ENCODE results near the gene RAI1.

Gene RAI1

DNA sequence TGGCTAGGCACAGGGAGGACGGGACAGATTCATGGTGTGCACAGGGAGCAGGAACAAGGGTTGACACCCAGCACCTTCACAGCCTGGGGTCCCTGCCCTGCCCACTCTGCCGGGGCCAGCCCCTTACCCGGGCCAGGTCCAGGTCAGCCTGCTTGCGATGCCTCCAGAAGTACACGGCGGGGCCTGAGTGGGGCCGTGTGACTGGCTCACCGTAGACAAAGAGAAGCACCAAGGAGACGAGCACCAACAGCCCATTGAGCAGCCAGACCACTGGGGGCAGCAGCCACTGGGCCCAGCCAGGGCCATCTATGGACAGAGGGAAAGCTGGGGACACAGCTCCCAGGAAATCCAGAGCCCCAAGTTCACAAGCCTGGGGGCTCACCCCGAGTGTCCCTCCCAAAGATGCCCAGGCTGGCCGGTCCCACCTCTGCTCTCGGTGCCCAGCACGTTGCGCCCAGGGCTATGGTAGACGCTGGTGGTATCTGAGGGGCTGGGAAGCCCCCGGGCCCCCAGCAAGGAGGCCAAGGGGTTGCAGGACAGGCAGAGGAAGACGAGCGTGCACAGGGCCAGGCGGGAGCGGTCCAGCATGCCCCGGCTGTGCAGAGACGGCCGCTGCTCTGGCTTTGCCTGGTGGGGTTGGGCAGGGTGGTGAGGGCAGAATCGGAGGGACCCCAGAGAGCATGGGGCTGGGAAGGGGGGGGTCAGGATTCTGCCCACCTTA is 135.7 kb downstream of the RAI1 start:
- no peak for DNase-seq (ENCODE audit: low read depth)

DNA sequence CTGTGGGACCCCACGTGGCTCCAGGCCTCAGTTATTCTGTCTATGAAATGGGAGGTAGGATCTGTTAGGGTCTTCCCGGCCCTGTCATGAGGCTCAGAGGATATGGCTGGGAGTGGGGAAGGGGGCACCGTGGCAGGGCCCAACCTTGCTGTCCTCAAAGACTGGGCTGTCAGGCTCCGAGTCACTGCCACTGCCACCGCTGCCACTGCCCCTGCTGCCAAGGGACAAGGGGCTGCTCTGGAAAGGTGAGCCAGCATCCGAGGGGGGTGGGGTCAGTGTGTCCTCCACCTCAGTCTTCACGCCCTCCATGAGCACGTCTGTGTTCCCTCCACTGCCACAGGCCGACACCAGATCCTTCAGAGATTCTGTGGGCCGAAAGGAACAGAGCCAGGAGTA is 136.3 kb downstream of the RAI1 start:
- DNase-seq (ENCODE audit: low read depth): no peak

DNA sequence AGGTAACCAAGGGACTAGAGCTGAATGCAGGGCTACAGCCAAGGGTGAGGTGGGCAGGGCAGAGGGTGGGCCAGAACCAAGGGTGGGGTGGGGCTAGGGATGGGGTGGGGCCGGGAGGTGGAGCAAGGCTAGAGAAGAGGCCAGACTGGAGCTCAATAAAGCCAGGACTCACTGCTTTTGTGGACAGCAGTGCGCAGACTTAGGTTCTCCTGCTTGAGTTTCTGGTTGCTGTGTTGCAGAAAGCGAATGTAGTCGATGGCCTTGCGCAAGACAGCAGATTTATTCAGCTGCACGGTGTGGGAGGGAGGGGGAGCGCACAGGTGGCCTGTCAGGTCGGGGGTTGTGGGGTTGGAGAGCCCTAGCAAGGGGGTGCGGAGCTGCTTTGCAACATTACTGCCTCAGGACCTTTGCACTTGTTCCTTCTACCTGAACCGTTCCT is 136.8 kb downstream of the RAI1 start:
- peak; percentile 52 for DNase-seq (ENCODE audit: low read depth)

DNA sequence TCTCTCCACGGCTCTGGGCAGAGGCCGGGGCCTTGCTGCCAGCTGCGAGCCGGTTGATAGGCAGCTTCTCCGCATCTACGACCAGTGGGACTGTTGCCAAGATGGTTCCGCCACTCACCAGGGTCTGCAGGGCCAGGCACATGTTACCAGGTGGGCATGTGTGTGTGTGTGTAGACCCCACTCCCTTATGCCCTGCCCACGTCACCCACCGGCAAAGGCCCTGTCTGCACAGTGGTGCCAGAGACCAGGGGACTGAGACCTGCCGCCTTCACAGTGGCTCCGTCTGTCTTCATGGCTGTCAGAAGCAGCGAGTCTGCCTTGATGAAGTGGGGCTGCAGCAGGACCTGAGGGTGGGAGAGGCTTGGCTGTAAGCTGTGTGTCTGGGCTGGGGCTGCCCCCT is 137.9 kb downstream of the RAI1 start:
- no peak for DNase-seq (ENCODE audit: low read depth)

DNA sequence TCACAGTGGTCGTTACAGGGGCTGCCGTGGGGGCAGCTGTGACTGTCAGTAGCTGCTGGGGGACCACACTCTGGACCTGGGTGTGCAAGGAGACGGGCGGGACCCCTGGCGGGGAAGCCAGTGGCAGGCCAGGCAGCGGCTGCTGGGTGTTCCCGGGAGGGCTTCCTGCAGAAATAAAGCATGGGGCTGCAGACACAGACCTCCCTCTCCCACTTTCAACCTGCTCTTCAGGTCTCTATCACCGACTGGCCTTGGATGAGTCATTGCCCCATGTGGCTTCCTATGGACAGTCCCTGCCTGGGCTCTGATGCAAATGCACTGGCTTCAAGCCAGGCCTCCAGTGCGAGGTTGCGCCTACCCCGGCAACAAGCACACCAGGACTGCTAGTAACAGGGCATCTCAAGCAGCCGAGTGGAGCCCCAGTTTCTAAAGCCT is 138.3 kb downstream of the RAI1 start:
- peak; percentile 93 for DNase-seq (ENCODE audit: low read depth)

DNA sequence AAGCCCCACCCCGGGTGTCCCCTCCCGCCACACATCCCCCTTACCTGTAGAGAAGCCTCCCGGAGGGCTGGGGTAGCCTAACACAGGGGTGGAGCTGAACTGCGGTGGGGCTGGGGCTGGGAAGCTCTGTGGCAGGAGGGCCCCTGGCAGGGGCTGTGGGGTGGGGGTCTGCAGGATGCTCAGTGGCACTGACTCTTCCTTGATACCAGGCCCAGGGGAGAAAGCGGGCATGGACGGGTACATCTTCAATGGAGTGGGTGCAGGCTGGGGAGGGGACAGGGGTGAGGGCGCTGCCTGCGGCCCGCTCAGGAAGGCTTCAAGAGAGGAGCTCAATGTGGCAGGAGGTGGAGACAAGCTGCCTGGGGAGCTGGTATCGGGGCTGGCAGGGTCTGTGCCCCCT is 138.8 kb downstream of the RAI1 start:
- DNase-seq (ENCODE audit: low read depth): no peak

DNA sequence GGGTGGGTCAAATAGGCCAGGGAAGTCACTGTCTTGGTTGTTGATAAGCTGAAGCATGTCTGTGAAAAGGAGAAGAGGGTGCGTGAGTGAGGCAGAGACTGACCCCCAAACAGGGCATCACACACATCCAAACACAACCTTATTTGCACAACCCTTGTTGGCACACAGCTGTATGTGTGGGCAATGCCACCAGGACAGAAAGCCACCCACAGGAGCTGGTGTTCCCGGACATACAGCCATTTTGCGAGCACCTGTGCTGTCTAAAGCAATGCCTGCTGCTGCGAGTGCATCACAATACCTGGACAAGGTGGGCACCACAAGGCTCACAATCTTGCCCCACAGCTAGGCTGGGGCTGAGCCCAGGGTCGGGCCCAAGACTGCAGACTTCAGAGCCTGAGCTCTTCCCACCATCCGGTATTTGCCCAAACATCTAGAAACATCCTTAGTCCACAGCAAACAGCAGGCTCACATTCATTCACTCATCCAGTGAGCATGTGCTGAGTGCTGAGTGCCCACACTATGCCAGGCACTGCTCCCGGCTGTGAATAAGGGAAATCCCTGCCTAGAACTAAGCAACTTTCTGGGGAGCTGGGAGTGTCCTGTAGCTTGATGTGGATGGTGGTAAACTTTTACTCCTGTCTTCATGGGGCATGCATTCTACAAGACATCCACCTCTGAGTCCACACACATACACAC is 139.4 kb downstream of the RAI1 start:
- no peak for DNase-seq (ENCODE audit: low read depth)

DNA sequence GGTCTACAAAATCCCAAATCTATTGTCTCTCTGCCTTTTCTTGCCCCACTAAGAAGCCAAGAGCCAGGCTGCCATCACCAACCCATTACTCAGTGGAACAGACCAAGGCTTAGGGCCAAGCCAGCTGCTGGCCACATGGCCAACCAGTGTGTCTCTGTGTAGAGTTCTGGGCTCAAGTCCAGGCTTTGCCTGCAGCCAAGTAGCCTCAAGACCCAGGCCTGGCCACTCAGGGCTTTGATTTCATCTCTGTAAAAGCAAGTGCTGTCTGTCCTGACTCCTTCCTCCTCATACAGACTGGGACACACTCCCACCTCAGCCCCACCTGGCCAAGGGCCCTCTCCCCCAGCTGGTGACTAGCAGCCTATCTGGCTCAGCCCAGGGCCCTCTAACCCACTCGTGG is 140.9 kb downstream of the RAI1 start:
- peak; percentile 60 for DNase-seq (ENCODE audit: low read depth)

DNA sequence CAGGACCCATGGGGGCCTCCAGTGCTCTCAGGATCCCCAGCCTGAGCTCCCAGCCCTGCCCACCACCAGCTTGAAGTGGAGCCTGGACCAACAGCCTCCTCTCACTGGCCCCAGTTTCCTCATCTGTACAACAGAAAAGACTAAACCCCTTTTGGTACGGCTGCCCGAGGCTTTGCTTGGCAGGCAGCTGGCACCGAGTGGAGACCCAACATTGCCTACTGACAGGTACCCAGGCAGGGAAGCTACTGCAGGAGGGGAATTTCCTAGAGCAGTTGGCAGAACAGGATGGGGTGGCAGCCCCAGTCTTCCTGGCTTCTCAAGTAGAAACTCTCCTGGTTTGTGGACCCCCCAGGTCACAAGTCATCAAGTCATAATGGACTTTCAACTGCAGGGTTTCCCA is 141.4 kb downstream of the RAI1 start:
- DNase-seq (ENCODE audit: low read depth): no peak

DNA sequence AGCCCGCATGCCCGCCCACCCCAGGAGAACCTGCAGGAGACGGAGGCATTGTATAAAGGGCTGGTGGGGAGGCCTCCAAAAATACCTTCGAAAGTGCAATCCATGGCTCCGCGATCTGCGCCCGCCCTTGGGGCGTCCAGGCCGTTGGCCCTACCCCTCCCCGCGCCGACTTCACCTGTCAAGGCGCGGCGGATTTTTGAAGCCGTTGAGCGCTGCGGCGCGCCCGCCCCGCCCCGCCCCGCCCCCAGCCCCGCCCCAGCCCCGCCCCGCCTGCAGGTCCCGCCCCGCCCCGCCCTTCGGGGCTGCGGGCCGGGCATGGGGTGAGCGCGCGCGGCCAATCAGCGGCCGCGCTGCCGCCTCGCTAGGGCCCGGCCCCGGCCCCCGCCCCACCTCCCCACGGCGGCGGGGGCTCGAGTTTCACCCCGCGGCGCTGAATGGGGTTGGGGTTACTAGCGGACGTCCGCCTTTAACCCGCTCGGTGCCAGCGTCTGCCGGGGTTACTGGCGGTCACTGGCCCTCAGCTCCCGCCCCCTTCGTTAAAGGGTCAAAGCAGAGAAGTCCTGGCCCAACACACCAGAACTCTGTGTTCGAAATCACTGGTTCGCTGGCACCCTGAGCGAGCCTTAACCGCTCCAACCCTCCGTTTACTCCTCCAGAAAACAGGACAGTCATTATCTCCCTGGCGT is 142.3 kb downstream of the RAI1 start:
- DNase-seq (ENCODE audit: low read depth): peak; percentile 75

DNA sequence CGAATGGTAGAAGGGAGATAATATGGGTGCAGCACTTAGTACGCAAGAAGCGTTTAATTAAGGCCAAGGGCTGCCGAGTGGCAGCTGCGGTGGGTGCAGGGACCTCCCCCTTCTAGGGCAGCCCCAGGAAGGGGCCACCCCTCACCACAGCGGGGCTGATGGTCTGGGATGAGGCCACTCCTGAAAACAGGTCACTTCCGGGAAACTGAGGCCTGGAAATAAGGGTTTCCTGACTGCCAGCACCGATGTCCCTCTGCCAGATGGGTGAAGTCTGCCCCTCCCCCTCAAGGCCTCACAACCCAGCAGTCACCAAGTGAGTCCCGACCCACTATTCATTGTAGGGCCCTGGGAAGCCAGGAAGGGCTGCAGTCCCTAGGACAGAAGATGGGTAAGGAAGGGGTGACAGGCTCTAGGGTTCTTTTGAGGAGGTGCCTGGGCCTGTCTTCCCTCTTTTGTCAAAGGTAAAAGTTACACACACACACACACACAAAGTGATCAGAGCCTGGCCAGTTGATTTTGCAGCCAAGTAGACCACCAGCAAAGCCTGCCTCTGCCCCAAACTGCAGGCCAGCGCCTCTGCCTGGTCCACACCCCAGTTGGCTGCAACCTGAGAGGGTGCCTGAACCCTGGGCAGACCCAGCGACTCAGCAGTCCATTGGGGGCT is 143.0 kb downstream of the RAI1 start:
- no peak for DNase-seq (ENCODE audit: low read depth)

DNA sequence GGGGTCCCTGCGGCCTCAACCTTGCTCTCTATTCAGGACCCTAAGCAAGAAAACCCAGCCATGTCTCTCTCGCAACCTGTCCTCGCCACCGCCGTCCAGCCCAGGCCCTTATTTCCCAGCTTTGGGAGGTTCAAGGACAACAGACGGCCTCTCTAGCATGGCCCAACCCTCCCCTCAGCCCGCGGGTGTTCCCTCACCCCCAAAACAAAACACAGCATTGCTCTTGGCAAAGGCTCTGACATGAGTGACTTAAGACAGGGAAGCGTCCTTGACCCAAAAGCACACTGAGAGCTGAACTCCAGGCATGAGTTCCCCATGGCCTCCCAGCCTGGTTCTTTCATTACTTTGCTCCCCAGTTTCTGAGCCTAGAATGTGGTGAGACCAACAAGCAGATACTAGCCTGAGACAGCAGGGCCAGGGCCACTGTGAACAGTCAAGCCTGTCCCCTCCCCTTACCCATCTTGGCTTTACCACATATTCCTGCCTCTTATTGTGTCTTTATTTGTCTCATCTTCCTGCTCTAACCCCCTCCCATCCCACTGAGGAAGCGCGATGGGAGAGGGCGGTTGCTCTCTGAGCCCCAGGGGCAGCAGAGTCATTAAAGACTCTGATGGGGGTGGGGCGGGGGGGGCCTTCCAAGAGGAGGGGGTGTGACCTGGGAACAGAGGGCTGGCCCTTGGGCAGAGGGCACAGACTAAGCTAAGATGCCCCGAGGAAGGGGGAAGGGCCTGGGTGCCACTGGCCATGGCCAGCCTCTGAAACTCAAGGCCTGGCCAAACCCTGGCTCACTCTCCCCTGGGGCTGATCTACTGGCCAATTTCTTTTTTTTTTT is 143.7 kb downstream of the RAI1 start:
- no peak for DNase-seq (ENCODE audit: low read depth)

DNA sequence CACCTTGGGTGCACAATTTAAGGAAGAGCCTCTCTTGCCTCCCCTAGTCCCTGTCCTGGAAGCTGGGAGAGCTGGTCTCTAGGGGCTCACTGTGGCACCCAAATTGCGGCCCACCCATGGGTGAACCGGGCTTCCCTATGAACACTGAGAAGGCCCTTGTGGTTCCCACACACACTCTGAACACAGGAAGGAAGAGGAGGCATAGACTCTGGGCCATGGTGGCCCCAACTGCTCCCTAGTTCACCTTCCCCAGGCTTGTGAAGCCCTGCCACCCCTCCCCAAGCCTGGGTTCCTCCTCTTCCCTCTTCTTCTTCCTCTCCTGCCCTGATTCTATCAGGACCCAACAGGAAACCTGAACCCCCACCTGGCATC is 145.1 kb downstream of the RAI1 start:
- no peak for DNase-seq (ENCODE audit: low read depth)

DNA sequence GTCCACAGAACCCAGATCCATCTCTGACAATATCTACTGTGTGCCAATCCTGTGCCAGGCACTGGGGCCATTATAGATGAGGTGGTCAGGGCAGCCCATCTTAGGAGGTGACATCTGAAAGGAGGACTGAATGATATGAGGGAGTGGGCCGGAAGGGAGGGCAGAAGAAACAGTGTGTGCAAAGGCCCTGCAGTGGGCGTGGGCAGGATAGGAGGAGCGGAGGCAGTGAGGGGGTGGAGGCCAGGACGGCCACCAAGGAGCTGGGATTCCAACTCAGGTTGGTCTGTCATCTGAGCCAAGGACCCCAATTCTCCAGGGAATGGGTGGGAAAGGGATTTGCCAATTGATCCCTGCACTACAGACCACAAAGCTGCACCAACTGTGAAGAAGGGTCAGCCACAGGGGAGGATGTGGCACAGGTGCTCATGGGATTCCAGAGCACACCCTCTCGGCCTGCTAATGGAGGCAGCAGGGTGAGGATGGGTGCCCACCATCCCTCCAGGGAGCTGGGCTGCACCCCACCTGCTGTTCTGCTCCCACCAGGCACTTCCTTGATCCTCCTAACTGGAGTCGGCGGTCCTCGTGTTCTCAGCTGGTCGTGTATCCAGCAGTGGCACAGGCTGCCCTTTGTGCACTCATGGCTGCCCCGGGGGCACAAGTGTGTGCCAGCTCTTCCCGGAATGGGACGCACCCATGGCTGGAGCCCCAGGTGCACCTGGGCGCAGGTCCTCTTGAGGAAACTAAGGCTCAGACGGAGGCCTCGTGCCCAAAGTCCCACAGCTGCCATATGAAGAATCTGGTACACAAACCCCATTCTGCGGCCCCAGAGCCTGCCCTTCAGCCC is 145.9 kb downstream of the RAI1 start:
- DNase-seq (ENCODE audit: low read depth): no peak

DNA sequence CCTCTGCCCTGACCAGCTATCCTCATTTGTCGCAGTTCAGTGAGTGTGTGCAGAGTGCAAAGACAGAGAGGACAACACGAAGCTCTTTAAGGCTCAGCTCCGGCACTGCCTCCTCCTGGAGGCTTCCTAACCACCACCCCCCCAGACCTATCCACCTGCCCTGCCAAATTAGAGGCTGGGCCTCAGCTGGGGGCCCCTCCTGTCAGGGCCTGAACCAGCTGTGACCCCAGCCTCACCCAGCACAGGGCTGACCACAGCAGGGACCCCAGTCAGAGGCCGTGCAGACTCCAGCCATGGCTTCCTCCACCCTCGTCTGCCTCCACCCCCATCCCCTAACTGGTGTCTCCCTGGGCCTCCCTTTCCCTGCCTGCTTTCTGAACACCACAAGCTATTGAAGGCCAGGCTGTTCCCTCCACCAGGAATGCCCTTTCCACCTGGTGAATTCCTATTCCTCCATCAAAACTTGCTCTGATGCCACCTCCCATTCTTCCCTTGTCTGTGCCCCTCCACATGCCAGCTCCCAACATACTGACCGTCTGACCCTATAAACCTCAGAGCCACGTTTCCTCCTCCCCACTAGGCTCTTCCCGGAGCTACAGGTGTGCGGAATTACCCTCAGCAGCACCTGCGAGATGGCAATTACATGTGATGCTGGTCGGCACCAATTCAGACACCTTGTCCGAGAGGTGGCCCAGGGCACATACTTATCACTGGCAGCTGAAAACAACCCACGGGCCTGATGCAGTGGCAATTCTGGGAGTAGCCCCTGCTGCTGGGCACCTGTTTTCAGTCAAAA is 146.8 kb downstream of the RAI1 start:
- DNase-seq (ENCODE audit: low read depth): no peak

DNA sequence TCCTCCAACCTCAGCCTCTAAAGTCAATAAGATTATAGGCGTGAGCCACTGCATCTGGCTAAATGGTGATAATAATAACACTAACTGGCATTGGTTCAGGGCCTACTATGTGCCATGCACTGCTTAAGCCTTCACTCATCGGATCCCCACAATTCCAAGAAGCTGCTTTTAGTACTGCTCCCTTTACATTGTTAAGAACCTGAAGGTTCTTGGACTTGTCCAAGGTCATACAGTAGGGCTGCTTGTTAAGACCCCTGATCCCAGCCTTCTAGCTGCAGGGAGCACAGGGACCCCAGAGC is 149.0 kb downstream of the RAI1 start:
- no peak for DNase-seq (ENCODE audit: low read depth)

DNA sequence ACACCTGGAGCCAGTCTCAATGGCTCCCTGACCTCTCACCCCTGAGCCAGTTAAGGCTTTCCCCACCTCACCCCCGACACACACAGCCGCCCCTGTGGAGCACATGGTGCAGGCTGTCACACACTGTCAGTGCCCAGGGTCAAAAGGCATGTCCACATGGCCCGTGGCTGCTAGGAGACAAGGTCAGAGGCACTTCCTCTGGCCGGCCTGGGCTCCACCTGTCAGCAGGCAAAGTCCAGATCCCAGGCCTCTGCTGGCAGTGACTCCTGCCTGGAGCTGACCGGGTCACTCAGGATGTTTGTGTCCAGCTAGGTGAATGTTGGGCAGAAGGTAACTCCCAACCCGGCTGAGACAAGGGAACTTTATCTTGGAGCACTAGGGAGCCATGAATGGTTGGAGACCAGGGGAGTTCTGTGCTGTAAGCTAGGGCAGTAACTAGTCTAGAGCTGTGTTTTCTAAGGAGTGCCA is 149.5 kb downstream of the RAI1 start:
- no peak for DNase-seq (ENCODE audit: low read depth)

DNA sequence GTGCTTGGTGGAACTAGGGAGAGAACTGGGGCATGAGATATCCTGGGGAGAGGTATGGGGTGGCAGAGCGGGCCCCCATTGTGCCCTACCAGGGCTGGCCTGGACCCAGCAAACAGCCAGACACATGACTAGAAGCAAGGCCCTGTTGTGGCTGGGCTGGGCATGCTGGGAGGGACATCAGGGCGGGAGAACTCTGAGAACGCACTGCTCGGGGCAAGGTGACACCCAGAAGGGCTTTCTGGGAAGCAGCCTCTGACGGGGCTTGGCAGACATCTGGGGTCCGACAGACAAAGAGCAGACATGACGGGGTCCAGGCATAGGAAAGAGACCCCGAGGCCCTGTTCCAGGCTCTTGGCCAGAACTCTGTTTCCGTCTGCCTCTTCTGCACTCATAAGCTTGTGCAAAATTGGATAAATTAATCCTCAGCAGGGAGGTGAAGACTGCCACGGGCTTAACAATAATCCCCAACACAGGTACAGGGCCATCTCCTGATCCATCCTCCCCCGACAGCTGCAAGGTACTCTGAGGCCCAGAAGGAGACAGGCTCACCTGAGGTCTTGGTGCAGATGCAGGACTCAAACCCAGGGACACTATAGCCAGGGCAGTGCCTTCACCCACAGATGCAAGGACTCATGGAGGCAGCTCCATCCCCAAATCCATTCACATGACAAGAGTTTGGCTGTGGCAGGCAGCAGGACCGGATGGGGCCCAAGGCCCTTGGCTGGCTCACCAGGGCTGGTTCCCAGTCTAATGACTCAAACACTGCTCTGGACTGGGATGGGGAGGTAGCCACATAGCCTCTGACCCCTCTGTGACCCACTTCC is 150.2 kb downstream of the RAI1 start:
- no peak for DNase-seq (ENCODE audit: low read depth)

DNA sequence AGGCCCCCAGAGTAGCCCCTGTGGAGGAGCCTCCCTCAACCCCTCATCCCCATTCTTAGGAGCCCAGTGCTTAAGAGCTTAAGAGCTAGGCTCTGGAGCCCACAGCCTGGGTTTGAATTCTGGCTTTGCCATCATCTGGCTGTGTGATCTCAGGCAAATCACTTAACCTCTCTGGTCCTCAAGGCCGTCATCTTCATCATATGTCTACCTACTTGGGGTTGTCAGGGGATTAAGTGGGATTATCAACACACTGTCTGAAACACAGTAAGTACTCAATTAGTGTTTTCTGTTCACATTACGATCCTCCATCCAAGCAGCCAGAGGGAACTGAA is 150.7 kb downstream of the RAI1 start:
- DNase-seq (ENCODE audit: low read depth): no peak
